Measurements from ENCODE around the gene RTBDN.

RTBDN gene

DNA sequence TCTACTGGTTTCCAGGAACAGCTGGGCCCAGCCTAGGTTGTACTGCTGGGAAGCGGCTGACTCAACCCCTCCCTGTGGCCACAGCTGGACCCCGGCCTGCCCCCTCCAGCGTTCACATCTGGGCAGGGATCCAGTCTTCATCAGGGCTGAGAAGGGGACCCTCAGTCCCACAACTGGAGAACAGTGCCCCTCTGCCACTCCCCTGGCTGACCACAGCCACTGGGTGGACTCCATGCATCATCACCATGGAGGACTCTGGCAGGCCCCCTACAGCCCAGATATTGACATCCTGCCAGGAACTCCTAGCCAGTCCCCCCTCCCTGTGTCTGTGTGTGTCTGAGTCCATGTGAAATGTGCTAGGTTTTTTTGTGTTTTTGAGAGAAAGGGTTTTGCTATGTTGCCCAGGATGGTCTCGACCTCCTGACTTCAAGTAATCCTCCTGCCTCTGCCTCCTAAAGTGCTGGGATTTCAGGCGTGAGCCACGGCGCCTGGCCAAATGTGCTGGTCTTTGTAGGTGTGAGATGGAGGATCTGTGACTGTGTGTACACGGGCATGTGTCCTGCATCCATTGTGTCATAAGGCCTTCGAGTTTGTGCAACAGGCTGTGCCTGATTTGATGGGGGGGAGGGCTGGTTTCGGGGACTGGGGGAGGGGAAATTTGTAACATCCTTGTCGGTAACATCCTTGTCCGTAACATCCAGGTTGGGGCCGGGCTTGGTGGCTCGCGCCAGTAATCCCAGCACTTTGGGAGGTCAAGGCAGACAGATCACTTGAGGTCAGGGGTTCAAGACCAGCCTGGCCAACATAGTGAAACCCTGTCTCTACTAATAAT is 55.0 kb downstream of the RTBDN start:
- H3K4me3 ChIP-seq (ENCODE audit: low read length), result peak overlapping the region; percentile 78
- no peak overlapping the region for H3K9ac ChIP-seq (ENCODE audit: low read length)
- no peaks in the 10 kb centered on the region for H3K36me3 ChIP-seq (ENCODE audit: control insufficient read depth, low read depth, low read length)
- H3K4me1 ChIP-seq (ENCODE audit: control insufficient read depth, low read depth, low read length), result peaks cover 24% of the 10 kb centered on the region
- H3K9me3 ChIP-seq (ENCODE audit: control insufficient read depth, low read depth, low read length), result no peaks in the 10 kb centered on the region
- no peak overlapping the region for H3K27ac ChIP-seq (ENCODE audit: low read length)
- H3K27me3 ChIP-seq (ENCODE audit: control insufficient read depth, insufficient read depth, low read length), result no peaks in the 10 kb centered on the region

DNA sequence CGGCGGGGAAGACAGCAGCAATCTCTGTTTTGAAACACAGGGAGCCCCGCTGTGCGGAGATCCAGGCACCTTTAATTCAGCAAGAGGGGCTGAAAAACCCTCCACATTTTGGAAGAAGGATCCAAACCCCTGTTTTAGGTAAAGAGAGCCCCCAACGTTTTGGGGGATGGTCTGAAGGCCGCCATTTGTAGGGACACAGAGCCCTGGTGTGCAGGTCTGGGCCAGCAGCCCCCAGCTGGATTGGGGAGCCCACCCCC is 55.5 kb downstream of the RTBDN start:
- Histone ChIP-seq H3K4me1 (ENCODE audit: control insufficient read depth, low read depth, low read length) (peaks cover 24% of the 10 kb centered on the region), H3K9ac (ENCODE audit: low read length) (peak overlapping the region; percentile 39), H3K9me3 (ENCODE audit: control insufficient read depth, low read depth, low read length) (no peaks in the 10 kb centered on the region), H3K27me3 (ENCODE audit: control insufficient read depth, insufficient read depth, low read length) (no peaks in the 10 kb centered on the region), H3K4me3 (ENCODE audit: low read length) (peak overlapping the region; percentile 78), H3K27ac (ENCODE audit: low read length) (no peak overlapping the region), H3K36me3 (ENCODE audit: control insufficient read depth, low read depth, low read length) (no peaks in the 10 kb centered on the region)

DNA sequence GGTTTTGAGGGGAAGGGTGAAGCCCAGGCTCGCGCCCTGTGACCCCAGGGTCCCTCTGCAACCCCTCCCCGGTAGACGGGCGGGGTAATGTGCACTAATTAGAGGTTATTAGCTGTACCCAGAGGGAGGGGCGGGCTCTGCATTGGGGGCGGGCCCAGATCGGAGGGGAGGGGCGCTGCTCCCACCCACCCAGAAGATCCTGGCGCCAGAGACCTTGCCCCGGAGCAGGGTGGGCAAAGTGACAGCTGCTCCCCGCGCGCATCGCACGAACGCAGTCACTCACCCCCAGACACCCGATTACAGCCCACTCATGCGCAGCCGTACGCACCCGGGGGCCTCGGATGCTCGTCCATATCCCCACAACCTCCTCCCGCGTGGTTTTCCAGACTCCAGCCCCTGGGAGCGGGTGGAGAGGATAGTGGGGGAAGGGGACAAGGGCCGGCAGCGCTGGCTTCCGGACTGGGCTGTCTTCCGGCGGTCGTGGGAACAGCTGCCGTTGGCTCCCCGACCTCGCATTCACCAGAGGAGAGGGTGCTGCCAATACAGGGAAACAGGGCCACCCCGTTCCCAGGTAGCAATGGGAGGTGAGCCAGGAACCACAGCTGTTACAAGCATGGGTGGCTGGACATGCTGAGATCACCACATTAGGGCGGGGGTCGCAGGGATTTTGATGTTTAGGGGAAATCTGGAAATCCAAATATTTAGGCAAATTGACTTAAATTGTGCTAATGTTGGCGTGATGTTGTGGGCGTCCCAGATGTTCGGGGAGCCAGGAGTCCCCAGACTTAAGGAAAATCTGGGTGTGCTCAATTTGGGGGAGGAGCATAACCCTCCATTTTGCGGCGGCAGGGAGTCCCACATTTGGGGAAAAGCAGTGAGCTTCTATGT is 56.1 kb downstream of the RTBDN start:
- no peaks in the 10 kb centered on the region for H3K27me3 ChIP-seq (ENCODE audit: control insufficient read depth, insufficient read depth, low read length)
- no peaks in the 10 kb centered on the region for H3K36me3 ChIP-seq (ENCODE audit: control insufficient read depth, low read depth, low read length)
- peaks cover 20% of the 10 kb centered on the region for H3K4me1 ChIP-seq (ENCODE audit: control insufficient read depth, low read depth, low read length)
- no peak overlapping the region for H3K27ac ChIP-seq (ENCODE audit: low read length)
- H3K9ac ChIP-seq (ENCODE audit: low read length), result peak overlapping the region; percentile 39
- peak overlapping the region; percentile 78 for H3K4me3 ChIP-seq (ENCODE audit: low read length)
- no peaks in the 10 kb centered on the region for H3K9me3 ChIP-seq (ENCODE audit: control insufficient read depth, low read depth, low read length)

DNA sequence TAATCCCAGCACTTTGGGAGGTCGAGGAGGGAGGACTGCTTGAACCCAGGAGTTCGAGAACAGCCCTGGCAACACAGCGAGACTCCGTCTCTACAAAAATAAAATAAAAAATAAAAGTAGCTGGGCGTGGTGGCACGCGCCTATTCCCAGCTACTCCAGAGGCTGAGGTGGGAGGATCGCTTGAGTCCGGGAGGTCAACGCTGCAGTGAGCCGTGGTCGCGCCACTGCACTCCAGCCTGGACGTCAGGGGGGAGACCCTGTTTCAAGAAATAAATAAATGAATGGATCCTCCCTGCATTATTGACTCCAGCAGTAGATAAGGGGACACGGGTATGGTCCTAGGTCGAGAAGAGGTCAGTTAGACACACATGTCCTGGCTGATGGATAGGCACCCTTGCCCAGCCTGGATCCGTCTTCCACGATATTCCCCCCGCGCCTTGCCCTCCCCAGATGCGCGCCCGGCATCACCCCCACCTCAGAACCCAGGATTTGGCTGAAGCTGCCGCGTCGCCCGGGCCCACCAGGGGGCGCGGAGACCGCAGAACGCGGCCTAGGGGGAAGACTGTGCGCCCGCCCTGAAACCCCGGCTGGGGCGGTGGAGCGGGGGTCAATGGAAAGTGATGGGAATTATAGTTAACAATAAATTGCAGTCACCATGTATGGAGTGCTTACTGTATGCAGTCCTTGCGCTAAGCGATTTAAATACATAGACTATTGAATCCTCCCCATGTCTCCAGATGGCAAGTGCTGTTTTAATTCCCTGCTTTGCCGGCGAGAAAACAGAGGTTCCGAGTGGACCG is 57.0 kb downstream of the RTBDN start:
- no peaks in the 10 kb centered on the region for H3K9me3 ChIP-seq (ENCODE audit: control insufficient read depth, low read depth, low read length)

More for the DNA sequence above, 57.0 kb downstream of the RTBDN start:
- no peak overlapping the region for H3K9ac ChIP-seq (ENCODE audit: low read length)
- H3K4me1 ChIP-seq (ENCODE audit: control insufficient read depth, low read depth, low read length), result peaks cover 20% of the 10 kb centered on the region
- H3K27me3 ChIP-seq (ENCODE audit: control insufficient read depth, insufficient read depth, low read length), result no peaks in the 10 kb centered on the region
- H3K27ac ChIP-seq (ENCODE audit: low read length), result no peak overlapping the region
- no peaks in the 10 kb centered on the region for H3K36me3 ChIP-seq (ENCODE audit: control insufficient read depth, low read depth, low read length)
- H3K4me3 ChIP-seq (ENCODE audit: low read length), result peak overlapping the region; percentile 78

All from iPS-18a (cell line).